HG03469 (cell line): Measurements from ENCODE around the gene ANKMY2.
"Not testable (repeated sequence)": the region's sequence is repeated elsewhere in the genome, so short reads cannot be mapped to it uniquely, and the experiment has no call there.

Source experiments
- ATAC-seq: cut with Tn5 transposase; IDR thresholded peaks from one replicate; pipeline ENCODE4 v1.9.1; 2021; ENCODE audit warnings: mild to moderate bottlenecking, moderate library complexity, moderate number of reproducible peaks; ENCODE audit not compliant: unreplicated experiment

Gene ANKMY2

DNA sequence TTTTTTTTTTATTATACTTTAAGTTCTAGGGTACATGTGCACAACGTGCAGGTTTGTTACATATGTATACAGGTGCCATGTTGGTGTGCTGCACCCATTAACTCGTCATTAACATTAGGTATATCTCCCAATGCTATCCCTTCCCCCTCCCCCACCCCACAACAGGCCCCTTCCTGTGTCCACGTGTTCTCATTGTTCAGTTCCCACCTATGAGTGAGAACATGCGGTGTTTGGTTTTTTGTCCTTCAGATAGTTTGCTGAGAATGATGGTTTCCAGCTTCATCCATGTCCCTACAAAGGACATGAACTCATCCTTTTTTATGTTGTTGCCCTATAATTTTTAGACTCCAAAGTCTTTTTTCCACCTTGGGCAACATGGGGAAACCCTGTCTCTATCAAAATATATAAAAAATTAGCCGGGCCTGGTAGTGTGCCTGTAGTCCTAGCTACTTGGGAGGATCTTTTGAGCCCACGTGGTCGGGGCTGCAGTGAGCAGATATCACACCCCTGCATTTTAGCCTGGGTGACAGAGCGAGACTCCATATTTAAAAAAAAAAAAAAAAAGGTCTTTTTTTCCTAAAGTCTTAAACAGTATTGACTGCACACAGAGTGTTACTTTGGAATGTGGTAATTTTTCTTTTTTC lies 14.4 kb upstream of the ANKMY2 start:
- ATAC-seq, result not testable (repeated sequence)

- ATAC-seq, result no peak
These were observed 12.2 kb upstream of the ANKMY2 start for GRCh38 chr7:16657656-16658279.

DNA sequence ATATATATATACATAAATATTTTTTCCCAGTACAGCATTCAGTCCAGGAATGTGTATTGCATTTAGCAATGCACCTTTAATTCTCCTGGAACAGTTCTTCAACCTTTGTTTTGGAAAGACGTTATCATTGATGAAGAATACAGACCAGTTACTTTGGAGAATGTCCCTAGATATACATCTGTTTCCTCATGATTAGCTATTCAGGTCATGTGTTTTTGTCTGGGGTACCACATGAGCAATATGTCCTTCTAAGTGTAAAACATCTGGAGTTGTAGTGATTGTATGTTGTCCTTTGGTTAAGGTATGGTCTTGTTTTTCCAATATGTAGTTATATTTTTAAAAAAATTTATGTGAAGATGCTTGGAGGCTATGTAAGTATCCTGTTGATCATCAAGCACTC lies 10.6 kb upstream of the ANKMY2 start:
- ATAC-seq, result no peak

DNA sequence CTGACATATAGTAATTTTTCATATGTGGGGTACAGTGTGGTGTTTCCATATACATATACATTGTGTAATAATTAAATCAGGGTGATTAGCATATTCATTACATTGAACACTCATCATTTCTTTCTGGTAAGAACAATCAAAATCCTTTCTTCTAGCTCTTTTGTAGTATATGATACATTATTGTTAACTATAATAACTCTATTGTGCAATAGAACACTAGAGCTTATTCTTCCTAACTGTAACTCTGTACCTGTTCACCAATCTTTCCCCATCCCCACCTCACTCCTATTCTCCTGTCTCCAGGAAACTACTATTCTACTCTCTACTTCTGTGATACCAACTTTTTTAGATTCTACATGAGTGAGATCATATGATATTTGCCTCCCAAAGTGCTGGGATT lies 9.8 kb upstream of the ANKMY2 start:
- no peak for ATAC-seq

DNA sequence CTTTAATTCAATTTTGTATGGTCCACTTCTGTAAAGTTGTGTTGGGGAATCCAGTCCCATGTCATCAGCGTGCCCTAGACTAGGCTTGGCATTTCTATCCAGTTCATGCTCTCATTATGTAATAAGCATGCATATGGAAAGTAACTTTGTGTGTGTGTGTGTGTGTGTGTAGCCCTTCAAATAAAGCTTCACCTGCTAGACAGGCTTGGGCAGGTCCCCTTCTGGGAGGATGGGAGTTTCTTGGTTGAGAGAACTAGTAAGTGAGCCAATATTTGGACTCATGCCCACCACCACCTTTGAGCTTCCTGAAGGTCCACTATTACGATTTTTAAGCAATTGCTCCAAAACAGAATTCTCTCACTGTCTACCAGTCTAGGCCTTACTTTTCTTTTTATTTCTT lies 7.3 kb upstream of the ANKMY2 start:
- ATAC-seq, result no peak

GRCh38 chr7:16652240-16652583 lies 6.7 kb upstream of the ANKMY2 start:
- ATAC-seq, result no peak

DNA sequence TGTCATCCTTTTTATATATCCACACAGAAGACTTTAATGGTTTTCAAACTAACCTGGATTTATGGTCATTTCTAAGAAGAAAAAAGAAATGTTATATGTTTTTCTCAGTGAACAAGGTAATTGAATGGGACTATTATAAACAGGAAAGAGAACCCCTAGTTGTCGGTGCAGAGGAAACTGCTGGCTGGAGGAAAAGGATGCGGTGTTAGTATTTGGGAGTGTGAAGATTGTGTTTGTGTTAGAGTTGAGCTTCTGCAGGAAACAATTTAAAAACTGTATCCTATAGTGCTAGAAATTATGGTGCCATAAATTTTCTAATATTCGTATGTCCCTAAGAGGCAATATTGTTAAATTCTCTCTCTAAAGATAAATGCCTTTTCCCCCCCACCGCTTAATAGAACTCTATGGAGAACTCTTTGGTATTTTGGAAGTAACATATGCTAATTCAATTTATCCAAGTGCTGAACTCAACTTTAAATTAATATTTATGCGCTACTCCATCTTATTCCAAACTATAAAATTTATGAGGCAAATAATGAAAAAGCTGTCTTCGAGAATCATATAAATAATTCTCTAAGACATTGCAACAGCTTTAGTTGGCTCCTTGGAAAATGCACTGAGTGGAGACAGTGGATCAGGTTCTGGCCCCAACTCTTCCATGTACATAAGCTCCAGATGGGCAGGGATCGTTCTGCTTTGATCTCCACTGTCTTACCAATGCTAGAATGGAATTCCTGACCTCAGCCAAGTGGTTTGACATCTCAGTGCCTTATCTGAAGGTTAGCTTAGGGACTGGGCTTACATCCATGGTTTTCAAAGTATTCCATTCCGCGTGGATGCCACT lies 6.1 kb upstream of the ANKMY2 start:
- no peak for ATAC-seq

DNA sequence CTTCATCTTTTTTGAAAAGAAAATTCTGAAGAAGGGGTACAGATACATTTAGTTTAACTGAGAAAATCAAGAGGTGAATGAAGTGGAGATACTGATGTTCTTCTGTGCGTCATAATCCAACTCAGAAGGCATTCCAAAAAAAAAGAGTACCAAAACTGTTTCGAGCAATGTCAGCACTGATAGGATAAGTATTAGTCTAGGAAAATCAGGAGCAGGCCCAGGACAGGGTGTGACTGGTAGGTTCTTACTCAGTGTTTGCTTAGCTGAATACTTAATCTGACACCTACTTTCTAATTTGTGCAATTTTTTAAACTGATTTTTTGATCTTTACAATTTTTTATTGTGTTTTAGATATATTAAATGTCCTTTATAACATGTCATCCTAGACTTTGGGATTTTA lies 4.7 kb upstream of the ANKMY2 start:
- no peak for ATAC-seq

GRCh38 chr7:16649196-16649595 lies 3.6 kb upstream of the ANKMY2 start:
- no peak for ATAC-seq

- no peak for ATAC-seq
These were observed 3.0 kb upstream of the ANKMY2 start for GRCh38 chr7:16648551-16648950.

GRCh38 chr7:16647435-16647960 lies 1.9 kb upstream of the ANKMY2 start:
- ATAC-seq, result no peak

- no peak for ATAC-seq
These were observed 1.0 kb upstream of the ANKMY2 start for GRCh38 chr7:16646472-16647072.

GRCh38 chr7:16644636-16645592 lies 640 bp downstream of the ANKMY2 start:
- no peak for ATAC-seq

- ATAC-seq, result no peak
These were observed 1.4 kb downstream of the ANKMY2 start for GRCh38 chr7:16644157-16644556.

DNA sequence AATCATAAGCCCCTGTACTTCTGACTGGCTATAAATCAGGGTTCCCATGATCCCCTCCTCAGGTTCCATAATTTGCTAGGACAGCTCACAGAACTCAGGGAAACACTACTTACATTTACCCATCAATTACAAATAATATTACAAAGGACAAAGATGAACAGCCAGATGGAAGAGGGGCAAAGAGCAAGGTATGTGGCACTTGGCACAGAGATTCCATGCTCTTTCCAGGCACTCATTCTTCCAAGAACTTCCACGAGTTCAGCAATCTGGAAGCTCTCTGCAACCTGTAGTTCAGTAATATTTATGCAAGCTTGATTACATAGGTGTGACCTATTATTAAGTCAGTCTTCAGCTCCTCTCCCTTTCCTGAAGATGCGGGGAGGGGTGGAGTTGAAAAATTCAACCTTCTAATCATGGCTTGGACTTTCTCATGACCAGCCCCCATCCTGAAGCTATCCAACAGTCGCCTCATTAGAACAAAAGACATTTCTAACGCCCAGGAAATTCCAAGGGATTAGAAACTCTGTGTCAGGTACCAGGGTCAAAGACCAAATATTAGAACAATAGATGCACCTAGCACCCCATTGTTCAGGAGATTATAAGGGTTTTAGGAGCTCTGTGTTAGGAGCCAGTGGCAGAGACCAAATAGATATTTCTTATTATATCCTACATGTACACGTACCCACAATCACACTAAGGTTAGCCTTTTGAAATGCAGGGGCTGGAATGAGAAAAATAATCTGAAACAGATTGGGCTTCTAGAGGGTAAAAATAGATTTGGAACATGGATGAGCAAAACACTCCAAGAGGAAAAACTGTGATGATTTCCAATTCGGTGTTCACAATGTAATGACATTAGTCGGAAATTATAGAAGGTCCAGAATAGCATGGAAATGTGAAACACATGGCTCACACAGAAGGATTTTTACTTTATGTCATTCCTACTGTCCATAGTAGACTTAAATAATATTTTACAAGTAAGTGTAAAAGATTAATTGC lies 7.0 kb downstream of the ANKMY2 start:
- no peak for ATAC-seq

DNA sequence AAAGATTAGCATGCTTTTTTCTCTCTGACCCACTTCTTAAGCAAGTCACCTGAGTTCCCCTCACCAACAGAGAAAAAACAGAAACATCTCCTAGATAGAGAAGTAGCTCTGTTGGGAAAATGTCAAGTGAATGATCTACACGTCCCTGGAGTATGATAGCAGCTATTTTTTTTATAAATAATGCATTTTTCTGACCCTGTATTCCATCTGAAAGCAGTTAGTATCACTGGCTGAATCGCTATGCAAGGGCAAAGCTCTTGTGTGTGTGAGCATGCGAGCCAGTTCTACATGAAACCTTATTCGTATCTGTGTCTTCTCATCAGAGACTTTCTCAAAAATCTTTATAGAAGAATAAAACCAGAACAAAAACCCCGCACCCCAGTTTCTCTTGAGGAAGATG lies 8.2 kb downstream of the ANKMY2 start:
- ATAC-seq, result no peak

DNA sequence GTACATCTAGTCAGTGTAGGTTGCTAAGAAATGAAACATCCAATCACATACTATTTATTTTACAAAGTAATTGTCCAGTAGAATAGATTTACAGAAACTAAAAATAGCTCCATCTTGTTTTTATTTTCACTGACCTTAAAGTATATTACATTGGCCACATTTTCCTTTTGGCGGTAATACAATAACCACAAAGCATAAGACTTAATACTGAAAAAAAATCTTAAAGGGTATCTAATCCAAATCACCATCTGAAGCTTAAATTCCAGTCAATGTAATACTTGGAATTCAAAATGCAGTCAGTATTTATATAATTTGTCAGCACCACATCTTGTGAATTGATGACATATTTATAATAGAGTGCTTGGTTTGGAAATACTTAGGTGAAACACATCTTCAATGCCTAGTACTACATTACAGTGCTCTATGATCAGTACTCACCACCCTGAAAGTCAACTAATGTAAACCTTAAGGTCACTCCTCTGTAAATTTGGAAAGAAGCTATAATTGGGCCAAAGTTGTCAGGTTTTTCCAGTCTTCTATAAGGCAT lies 8.9 kb downstream of the ANKMY2 start:
- ATAC-seq, result no peak

GRCh38 chr7:16634271-16634738 lies 11.2 kb downstream of the ANKMY2 start:
- no peak for ATAC-seq

- no peak for ATAC-seq
These were observed 14.9 kb downstream of the ANKMY2 start for GRCh38 chr7:16630654-16631053.
